PFSK-1 (cell line): Measurements from ENCODE around the gene DIABLO.

Source experiments
- POLR2AphosphoS5 ChIP-seq: IDR thresholded peaks from 2 replicates; pipeline ENCODE4 v1.6.1; 2012; ENCODE audit warnings: low read depth, mild to moderate bottlenecking, control low read depth, low read length, moderate library complexity
- TAF1 ChIP-seq: IDR thresholded peaks from 2 replicates; pipeline ENCODE4 v1.6.1; 2012; ENCODE audit warnings: low read length, control low read depth, borderline replicate concordance; ENCODE audit not compliant: insufficient read depth
- TF ChIP-seq, protein P1 (sequence below), 2 experiments: IDR thresholded peaks; 2 replicates each; pipeline versions ENCODE4 v1.6.1 to v1.8.0; 2011 to 2012; ENCODE audit warnings: low read depth in 2 of 2, low read length in 2 of 2, control low read depth in 1 of 2, inconsistent platforms in 1 of 2, mild to moderate bottlenecking in 1 of 2, moderate library complexity in 1 of 2; ENCODE audit not compliant: insufficient read depth in 1 of 2

DNA sequence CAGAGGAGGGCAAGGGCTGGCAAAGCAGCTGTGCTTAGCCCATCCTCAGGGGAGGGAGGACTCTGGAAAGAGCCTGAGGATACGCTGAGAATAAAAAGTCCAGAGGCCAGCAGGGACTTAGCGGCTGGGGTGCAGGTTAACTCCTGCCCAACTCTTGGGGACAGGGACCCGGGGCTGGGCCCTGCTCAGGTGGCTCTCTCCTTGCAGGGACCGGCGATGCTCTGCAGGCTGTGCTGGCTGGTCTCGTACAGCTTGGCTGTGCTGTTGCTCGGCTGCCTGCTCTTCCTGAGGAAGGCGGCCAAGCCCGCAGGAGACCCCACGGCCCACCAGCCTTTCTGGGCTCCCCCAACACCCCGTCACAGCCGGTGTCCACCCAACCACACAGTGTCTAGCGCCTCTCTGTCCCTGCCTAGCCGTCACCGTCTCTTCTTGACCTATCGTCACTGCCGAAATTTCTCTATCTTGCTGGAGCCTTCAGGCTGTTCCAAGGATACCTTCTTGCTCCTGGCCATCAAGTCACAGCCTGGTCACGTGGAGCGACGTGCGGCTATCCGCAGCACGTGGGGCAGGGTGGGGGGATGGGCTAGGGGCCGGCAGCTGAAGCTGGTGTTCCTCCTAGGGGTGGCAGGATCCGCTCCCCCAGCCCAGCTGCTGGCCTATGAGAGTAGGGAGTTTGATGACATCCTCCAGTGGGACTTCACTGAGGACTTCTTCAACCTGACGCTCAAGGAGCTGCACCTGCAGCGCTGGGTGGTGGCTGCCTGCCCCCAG, 19.6 kb downstream of the DIABLO start:
- TF ChIP-seq TAF1, result no peak
- TF ChIP-seq, protein P1, sequence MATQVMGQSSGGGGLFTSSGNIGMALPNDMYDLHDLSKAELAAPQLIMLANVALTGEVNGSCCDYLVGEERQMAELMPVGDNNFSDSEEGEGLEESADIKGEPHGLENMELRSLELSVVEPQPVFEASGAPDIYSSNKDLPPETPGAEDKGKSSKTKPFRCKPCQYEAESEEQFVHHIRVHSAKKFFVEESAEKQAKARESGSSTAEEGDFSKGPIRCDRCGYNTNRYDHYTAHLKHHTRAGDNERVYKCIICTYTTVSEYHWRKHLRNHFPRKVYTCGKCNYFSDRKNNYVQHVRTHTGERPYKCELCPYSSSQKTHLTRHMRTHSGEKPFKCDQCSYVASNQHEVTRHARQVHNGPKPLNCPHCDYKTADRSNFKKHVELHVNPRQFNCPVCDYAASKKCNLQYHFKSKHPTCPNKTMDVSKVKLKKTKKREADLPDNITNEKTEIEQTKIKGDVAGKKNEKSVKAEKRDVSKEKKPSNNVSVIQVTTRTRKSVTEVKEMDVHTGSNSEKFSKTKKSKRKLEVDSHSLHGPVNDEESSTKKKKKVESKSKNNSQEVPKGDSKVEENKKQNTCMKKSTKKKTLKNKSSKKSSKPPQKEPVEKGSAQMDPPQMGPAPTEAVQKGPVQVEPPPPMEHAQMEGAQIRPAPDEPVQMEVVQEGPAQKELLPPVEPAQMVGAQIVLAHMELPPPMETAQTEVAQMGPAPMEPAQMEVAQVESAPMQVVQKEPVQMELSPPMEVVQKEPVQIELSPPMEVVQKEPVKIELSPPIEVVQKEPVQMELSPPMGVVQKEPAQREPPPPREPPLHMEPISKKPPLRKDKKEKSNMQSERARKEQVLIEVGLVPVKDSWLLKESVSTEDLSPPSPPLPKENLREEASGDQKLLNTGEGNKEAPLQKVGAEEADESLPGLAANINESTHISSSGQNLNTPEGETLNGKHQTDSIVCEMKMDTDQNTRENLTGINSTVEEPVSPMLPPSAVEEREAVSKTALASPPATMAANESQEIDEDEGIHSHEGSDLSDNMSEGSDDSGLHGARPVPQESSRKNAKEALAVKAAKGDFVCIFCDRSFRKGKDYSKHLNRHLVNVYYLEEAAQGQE (IDR thresholded peaks at IDR 0.05; ENCODE audit: insufficient read depth in 1 of 2, low read depth in 2 of 2, low read length in 2 of 2), result no peak
- no peak; the same call in 1 of the 2 replicates for TF ChIP-seq POLR2AphosphoS5
